Measurements from ENCODE around the gene CCDC183.

CCDC183 gene

GRCh38 chr9:136853596-136854112 lies 57.5 kb downstream of the CCDC183 start:
- no peak overlapping the region for H3K4me3 ChIP-seq (ENCODE audit: low read depth, low read length)
- no peak for DNase-seq (ENCODE audit: low read depth)
- TF ChIP-seq CTCF (conservative IDR thresholded peaks at IDR 0.05; ENCODE audit: low read depth, low read length): no peak

GRCh38 chr9:136854113-136854841 lies 58.1 kb downstream of the CCDC183 start:
- no peak for DNase-seq (ENCODE audit: low read depth)
- no peak for TF ChIP-seq CTCF (conservative IDR thresholded peaks at IDR 0.05; ENCODE audit: low read depth, low read length)
- no peak overlapping the region for H3K4me3 ChIP-seq (ENCODE audit: low read depth, low read length)

GRCh38 chr9:136854842-136855460 lies 58.8 kb downstream of the CCDC183 start:
- no peak for TF ChIP-seq CTCF (conservative IDR thresholded peaks at IDR 0.05; ENCODE audit: low read depth, low read length)
- no peak overlapping the region for H3K4me3 ChIP-seq (ENCODE audit: low read depth, low read length)
- DNase-seq (ENCODE audit: low read depth): no peak

- TF ChIP-seq CTCF (conservative IDR thresholded peaks at IDR 0.05; ENCODE audit: low read depth, low read length): no peak
- H3K4me3 ChIP-seq (ENCODE audit: low read depth, low read length): no peak overlapping the region
- no peak for DNase-seq (ENCODE audit: low read depth)
Measured at GRCh38 chr9:136855461-136856078, 59.4 kb downstream of the CCDC183 start.

GRCh38 chr9:136856079-136856476 lies 59.9 kb downstream of the CCDC183 start:
- H3K4me3 ChIP-seq (ENCODE audit: low read depth, low read length): no peak overlapping the region
- DNase-seq (ENCODE audit: low read depth): no peak
- TF ChIP-seq CTCF (conservative IDR thresholded peaks at IDR 0.05; ENCODE audit: low read depth, low read length): no peak

- TF ChIP-seq CTCF (conservative IDR thresholded peaks at IDR 0.05; ENCODE audit: low read depth, low read length): no peak
- DNase-seq (ENCODE audit: low read depth): no peak
- H3K4me3 ChIP-seq (ENCODE audit: low read depth, low read length): no peak overlapping the region
Measured at GRCh38 chr9:136856541-136857141, 60.5 kb downstream of the CCDC183 start.
